Calu3 (cell line): ENCODE results near the gene SPDYE16. TPM values are rescaled to one million over a fixed set of nuclear protein-coding genes. Genes with fewer than 3 reads are reported as not detected.
"Not testable (repeated sequence)": the region's sequence is repeated elsewhere in the genome, so short reads cannot be mapped to it uniquely, and the experiment has no call there.

Experiments used
- BruUV-seq: library from RNA; stranded (reverse); fragments of 400-500 nt; replicated peaks from 2 replicates; lab custom pipeline; 2021; lab: Mats Ljungman, UMichigan
- CTCF ChIA-PET: fragments of 300-600 bp; sonication (Branson Sonifier 250); formaldehyde crosslinking; loops from one replicate; lab custom pipeline; 2022; ENCODE audit warnings: antibody characterized with exemption; lab: Charles Lee
- DNase-seq: peaks from one replicate; pipeline ENCODE4 v3.0.0; 2022
- H3K27ac Mint-ChIP-seq: one replicate; pipeline ENCODE4 v1.8.0; 2022; ENCODE audit warnings: mixed read lengths; ENCODE audit not compliant: unreplicated experiment
- H3K27me3 Mint-ChIP-seq: one replicate; pipeline ENCODE4 v1.8.0; 2022; ENCODE audit warnings: mixed read lengths; ENCODE audit not compliant: unreplicated experiment
- H3K36me3 Mint-ChIP-seq: one replicate; pipeline ENCODE4 v1.8.0; 2022; ENCODE audit warnings: mild to moderate bottlenecking, moderate library complexity, mixed read lengths; ENCODE audit not compliant: insufficient read depth, unreplicated experiment
- H3K4me1 Mint-ChIP-seq: one replicate; pipeline ENCODE4 v1.8.0; 2022; ENCODE audit warnings: mild to moderate bottlenecking, low read depth, mixed read lengths; ENCODE audit not compliant: unreplicated experiment
- H3K4me3 Mint-ChIP-seq: one replicate; pipeline ENCODE4 v1.8.0; 2022; ENCODE audit warnings: mild to moderate bottlenecking, low read depth, moderate library complexity, mixed read lengths; ENCODE audit not compliant: unreplicated experiment
- H3K9me3 Mint-ChIP-seq: one replicate; pipeline ENCODE4 v1.8.0; 2022; ENCODE audit warnings: low read depth, mixed read lengths; ENCODE audit not compliant: unreplicated experiment
- CTCF ChIP-seq: fragments of 200-600 bp; IDR thresholded peaks from one replicate; pipeline ENCODE4 v1.8.0; 2022; ENCODE audit warnings: antibody characterized with exemption; ENCODE audit not compliant: unreplicated experiment
- intact Hi-C: fragments of 100-400 bp; cut with micrococcal nuclease; formaldehyde crosslinking; loops from one replicate; pipeline ENCODE4 v1.10.0; 2022; ENCODE audit not compliant: unreplicated experiment
- total RNA-seq: library from RNA; stranded (reverse); gene quantifications from 2 replicates; pipeline ENCODE4 v1.2.3, GENCODE V29; 2022

Gene SPDYE16
- total RNA-seq, 1 experiment from 2014 or later: not detected

DNA sequence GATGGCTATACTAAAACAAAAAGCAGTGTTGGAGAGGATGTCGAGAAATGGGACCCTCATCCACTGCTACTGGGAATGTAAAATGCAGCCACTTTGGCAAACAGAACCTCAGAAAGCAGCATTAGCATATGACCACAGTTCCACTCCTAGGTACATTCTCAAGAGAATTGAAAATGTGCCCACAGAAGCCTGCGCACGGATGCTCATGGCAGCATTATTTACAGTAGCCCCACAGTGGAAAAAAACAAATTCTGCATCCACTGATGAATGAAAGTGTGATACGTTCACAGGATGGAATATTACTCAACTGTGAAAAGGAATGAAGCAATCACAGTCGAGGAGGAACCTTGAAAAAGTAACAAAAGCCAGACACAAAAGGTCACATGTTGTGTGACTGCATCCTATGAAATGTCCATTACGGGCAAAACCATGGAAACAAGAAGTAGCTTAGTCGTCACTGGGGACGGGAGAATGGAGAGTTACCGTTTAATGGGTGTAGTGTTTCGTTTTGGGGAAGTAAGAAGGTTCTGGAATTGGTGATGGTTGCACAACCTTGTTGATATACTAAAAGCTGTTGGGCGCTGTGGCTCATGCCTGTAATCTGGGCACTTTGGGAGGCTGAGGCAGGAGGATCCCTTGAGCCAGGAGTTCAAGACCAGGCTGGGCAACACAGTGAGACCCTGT is 35.2 kb downstream of the SPDYE16 start:
- peak overlapping the region; percentile 70 for H3K27ac Mint-ChIP-seq
- peaks cover 23% of the 10 kb centered on the region for H3K36me3 Mint-ChIP-seq
- no peaks in the 10 kb centered on the region for H3K9me3 Mint-ChIP-seq
- no TSS peak for BruUV-seq
- no peaks in the 10 kb centered on the region for H3K4me1 Mint-ChIP-seq
- no peak overlapping the region for H3K4me3 Mint-ChIP-seq
- no peak for DNase-seq
- no peaks in the 10 kb centered on the region for H3K27me3 Mint-ChIP-seq
- no peak for TF ChIP-seq CTCF
- intact Hi-C loops: no loop called here
- CTCF ChIA-PET: no interaction called here

DNA sequence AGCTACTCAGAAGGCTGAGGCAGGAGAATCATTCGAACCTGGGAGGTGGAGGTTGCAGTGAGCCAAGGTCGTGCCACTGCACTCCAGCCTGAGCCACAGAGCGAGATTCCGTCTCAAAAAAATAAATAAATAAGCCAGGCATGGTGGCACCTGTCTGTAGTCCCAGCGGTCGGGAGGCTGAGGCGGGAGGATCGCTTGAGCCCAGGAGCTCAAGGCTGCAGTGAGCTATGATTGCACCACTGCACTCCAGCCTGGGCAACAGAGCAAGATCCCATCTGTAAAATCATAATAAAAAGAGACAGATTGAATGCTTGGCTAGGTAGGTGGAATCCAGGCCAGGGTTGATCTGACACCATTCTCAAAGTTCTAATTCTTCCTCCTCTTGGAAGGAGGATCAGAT is 36.5 kb downstream of the SPDYE16 start:
- DNase-seq, BruUV-seq, H3K4me1 Mint-ChIP-seq, CTCF ChIA-PET, H3K4me3 Mint-ChIP-seq, H3K27me3 Mint-ChIP-seq, H3K9me3 Mint-ChIP-seq, H3K27ac Mint-ChIP-seq, intact Hi-C loops: not testable (repeated sequence)
- peaks cover 27% of the 10 kb centered on the region for H3K36me3 Mint-ChIP-seq

GRCh38 chr7:76506081-76506440 is 37.0 kb downstream of the SPDYE16 start:
- peaks cover 33% of the 10 kb centered on the region for H3K36me3 Mint-ChIP-seq
- H3K4me1 Mint-ChIP-seq: peaks cover 6% of the 10 kb centered on the region
- H3K9me3 Mint-ChIP-seq: no peaks in the 10 kb centered on the region
- no peak for TF ChIP-seq CTCF
- intact Hi-C loops: no loop called here
- CTCF ChIA-PET: no interaction called here
- no TSS peak for BruUV-seq
- no peak overlapping the region for H3K4me3 Mint-ChIP-seq
- no peak overlapping the region for H3K27ac Mint-ChIP-seq
- H3K27me3 Mint-ChIP-seq: no peaks in the 10 kb centered on the region
- DNase-seq: no peak

DNA sequence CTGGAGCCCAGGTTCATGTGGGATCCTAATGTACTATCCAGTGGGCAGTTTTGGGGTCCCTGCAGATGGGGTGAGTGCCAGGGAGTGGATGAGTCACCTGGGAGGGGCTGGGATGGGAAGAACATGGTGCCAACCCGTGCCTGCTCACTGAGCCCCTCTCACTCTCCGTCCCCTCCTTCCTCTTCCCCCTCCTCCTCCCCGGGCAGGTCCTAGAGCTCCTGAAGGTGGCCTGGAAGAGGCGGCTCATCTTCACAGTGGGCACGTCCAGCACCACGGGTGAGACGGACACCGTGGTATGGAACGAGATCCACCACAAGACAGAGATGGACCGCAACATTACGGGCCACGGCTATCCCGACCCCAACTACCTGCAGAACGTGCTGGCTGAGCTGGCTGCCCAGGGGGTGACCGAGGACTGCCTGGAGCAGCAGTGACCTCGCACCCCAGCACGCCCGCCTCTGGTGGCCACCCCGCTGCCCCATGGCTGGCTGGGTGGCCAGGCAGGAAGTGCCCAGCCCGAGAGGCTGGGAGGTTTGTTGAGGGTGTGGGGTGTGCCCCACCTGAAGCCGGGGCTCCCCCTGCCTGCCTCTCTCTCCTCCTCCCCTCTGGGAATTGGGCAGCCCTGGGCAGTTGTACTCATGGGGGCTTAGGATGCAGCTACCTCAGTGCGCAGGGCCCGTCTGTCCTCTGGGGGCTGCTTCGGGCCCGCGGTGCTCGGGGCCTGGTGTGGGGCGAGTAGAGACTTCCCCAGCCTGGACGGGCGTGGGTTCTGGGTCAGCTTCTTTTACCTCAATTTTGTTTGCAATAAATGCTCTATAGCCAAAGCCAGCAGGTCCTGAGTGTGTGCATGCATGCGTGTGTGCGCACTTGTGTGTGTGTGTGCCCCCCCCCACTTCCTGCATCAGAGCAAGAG is 37.7 kb downstream of the SPDYE16 start:
- DNase-seq: no peak
- Mint-ChIP-seq H3K4me1 (peaks cover 6% of the 10 kb centered on the region), H3K4me3 (no peak overlapping the region), H3K27ac (no peak overlapping the region), H3K36me3 (peaks cover 33% of the 10 kb centered on the region), H3K9me3 (no peaks in the 10 kb centered on the region), H3K27me3 (no peaks in the 10 kb centered on the region)
- no peak for TF ChIP-seq CTCF
- CTCF ChIA-PET: no interaction called here
- intact Hi-C loops: no loop called here
- BruUV-seq: no TSS peak

GRCh38 chr7:76504351-76505167 is 38.5 kb downstream of the SPDYE16 start:
- peaks cover 28% of the 10 kb centered on the region for H3K36me3 Mint-ChIP-seq
- H3K4me1 Mint-ChIP-seq, CTCF ChIA-PET, intact Hi-C loops, BruUV-seq, H3K27ac Mint-ChIP-seq, H3K9me3 Mint-ChIP-seq, H3K4me3 Mint-ChIP-seq, DNase-seq, H3K27me3 Mint-ChIP-seq: not testable (repeated sequence)

DNA sequence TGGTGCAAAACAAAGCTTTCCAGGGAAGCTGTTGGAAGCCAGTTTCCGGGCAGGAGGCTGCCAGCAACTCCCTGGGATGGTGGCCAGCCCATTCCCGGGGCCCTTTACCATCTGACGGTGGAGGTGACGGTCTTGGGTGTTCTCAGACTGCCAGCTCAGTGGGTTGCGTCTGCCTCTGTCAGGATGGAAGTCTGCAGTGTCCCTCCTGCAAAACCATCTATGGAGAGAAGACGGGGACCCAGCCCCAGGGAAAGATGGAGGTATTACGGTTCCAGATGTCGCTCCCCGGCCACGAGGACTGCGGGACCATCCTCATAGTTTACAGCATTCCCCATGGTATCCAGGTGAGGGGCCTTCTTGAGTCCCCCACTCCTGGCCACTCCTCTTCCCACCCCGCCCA is 39.9 kb downstream of the SPDYE16 start:
- H3K4me3 Mint-ChIP-seq, intact Hi-C loops, BruUV-seq, H3K9me3 Mint-ChIP-seq, H3K27me3 Mint-ChIP-seq, DNase-seq, CTCF ChIA-PET, H3K27ac Mint-ChIP-seq, H3K4me1 Mint-ChIP-seq: not testable (repeated sequence)
- H3K36me3 Mint-ChIP-seq: peaks cover 24% of the 10 kb centered on the region

GRCh38 chr7:76502836-76503235 is 40.3 kb downstream of the SPDYE16 start:
- H3K9me3 Mint-ChIP-seq, intact Hi-C loops, H3K4me3 Mint-ChIP-seq, BruUV-seq, DNase-seq, H3K4me1 Mint-ChIP-seq, H3K27ac Mint-ChIP-seq, H3K27me3 Mint-ChIP-seq, CTCF ChIA-PET: not testable (repeated sequence)
- H3K36me3 Mint-ChIP-seq: peaks cover 24% of the 10 kb centered on the region
